H54 (cell line): ENCODE data around the gene SLC9A9.
"Not testable (repeated sequence)": the region's sequence is repeated elsewhere in the genome, so short reads cannot be mapped to it uniquely, and the experiment has no call there.

Experiments used
- DNase-seq: peaks from one replicate; pipeline ENCODE4 v3.0.0; 2011; ENCODE audit warnings: low spot score, mixed read lengths; ENCODE audit not compliant: insufficient read length
- FAIRE-seq: peaks from 3 replicates; lab custom pipeline; 2011; peaks lifted over from hg19 to GRCh38; lab: Jason Lieb, UNC
- POLR2A ChIP-seq: IDR thresholded peaks from 2 replicates; pipeline ENCODE4 v1.6.1; 2011; ENCODE audit warnings: low read depth, mild to moderate bottlenecking, low read length

Gene SLC9A9

GRCh38 chr3:143811602-143812001 lies 36.7 kb downstream of the SLC9A9 start:
- no peak for TF ChIP-seq POLR2A
- no peak for DNase-seq
- no peak for FAIRE-seq

DNA sequence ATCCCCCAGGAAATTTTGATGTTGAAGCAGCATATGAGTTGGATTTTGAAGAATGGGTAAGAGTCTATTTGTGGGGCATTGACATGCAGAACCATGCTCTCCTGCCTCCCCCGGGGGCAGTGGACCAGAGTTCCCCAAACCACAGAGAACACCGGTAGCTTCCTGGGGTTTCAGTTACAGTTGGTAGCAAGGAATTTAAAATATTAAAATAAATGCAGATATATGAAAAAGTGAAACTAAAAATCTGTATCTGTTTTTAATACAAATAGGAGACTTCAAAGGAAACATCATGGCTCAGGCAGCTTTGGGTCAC lies 37.4 kb downstream of the SLC9A9 start:
- DNase-seq = no peak
- TF ChIP-seq POLR2A = no peak
- no peak for FAIRE-seq

DNA sequence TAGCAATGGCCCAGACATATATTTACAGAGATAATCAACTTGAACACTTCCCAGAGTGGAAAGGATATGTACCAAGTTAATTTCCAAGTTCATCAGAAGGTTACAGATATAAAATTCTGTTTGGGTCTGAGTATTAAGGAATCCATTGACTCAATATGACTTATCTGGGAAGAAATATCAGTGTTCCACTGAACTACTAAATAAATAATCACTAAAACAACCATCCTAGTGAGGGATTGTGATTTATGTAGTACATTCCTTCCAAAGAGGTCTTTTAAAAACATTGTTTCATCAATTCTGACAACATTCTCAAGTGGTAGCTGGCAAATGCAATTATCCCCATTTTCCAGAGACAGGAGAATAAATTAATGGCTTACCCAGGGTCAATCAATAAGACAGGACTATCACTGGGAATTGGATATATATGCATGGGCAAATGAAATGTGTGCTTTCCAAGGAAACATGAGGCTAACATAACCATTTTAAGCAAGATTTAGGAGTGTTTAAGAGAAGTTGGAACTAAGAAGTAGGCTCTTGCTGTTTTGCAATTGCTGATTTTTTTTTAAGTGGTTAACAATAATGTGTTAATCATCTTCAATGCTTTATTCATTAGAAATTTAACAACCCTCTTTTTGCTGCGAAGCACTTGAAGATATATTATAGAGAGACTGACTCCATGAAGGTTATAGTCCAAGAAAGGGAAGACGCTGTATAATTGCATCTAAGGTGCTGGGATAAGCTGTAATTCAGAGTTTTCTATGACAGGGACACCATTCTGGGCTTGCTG lies 37.9 kb downstream of the SLC9A9 start:
- FAIRE-seq = no peak
- TF ChIP-seq POLR2A = no peak
- DNase-seq = no peak

DNA sequence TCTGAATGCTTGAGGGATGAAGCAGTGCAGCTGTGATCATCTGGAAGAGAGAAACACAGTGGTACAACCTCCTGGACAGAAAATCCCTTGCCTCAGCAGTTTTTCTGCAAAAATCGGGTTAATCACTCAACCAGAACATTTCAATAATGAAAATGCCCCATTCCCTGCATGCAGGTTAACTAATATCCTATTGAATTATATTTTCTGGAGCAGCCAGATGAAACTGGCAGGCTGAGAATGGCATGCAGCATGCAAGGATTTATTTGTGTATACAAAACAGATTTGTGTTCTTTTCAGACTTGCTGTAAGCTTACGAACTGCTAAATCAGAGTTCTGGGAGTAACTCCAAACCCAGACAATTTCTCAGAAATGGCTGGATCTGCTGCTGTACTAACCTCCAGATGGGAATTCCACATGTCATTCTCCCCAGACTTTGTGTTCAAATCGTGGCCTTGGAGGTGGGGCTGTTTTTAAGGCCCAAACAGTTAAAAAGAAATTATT lies 39.1 kb downstream of the SLC9A9 start:
- DNase-seq (no peak), FAIRE-seq (no peak)
- no peak for TF ChIP-seq POLR2A

GRCh38 chr3:143808030-143808429 lies 40.2 kb downstream of the SLC9A9 start:
- no peak for FAIRE-seq
- no peak for DNase-seq
- no peak for TF ChIP-seq POLR2A

DNA sequence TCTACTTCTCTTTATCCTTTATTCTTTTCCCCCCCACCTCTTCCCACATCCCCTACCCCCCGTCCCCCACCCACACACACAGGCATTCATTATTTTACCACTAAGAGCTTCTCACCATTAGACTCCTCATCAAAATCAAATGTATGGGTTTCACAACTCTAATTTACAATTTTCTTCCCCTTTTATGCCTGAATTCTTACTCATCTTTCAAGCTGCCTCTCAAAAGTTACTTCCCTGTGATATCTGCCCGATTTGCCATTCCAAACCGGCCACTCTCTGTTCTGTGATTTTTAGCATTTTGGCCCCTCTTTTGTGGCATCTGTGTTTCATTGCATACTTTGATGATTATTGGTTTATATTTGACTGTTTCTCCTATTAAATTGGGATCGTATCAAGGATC lies 42.2 kb downstream of the SLC9A9 start:
- TF ChIP-seq POLR2A = no peak
- FAIRE-seq = no peak
- DNase-seq = no peak

GRCh38 chr3:143805476-143805875 lies 42.8 kb downstream of the SLC9A9 start:
- FAIRE-seq, DNase-seq: not testable (repeated sequence)

- not testable (repeated sequence) for DNase-seq, FAIRE-seq
Measured at GRCh38 chr3:143801046-143801445, 47.2 kb downstream of the SLC9A9 start.

DNA sequence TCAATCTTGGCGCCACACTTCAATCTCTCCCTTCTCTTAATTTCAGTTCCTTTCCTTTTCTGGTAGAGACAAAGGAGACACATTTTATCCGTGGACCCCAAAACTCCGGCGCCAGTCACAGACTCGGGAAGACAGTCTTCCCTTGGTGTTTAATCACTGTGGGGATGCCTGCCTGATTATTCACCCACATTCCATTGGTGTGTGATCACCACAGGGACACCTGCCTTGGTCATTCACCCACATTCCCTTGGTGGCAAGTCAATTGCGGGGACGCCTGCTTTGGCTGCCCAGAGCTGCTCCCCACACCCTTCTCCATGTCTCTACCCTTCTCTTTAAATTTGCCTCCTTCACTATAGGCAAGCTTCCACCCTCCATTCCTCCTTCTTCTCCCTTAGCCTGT lies 50.1 kb downstream of the SLC9A9 start:
- DNase-seq, FAIRE-seq: not testable (repeated sequence)

- DNase-seq = no peak
- FAIRE-seq = no peak
- no peak for TF ChIP-seq POLR2A
Measured at GRCh38 chr3:143795874-143796273, 52.4 kb downstream of the SLC9A9 start.

GRCh38 chr3:143794793-143795462 lies 53.3 kb downstream of the SLC9A9 start:
- DNase-seq (no peak), FAIRE-seq (no peak)
- no peak for TF ChIP-seq POLR2A

GRCh38 chr3:143793971-143794370 lies 54.3 kb downstream of the SLC9A9 start:
- FAIRE-seq (no peak), DNase-seq (no peak)
- no peak for TF ChIP-seq POLR2A

DNA sequence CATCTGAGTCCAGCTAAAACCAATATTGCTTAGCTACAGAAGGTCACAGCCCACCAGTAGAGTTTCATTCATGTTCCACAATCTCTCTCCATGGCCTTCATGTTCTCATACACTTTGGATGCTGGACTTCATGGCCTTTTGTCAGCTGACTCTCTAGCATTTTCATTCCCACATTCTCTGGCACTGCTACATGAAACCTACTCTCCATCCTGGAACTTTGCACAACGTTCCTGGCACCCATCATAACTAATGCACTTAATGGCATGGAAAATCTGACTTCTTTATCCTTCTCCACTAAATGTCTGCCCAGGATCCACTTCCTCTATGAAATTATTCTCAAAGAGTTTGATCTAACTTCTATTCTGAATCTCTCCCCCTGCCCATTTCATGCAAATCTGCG lies 56.9 kb downstream of the SLC9A9 start:
- no peak for DNase-seq
- no peak for FAIRE-seq
- no peak for TF ChIP-seq POLR2A

DNA sequence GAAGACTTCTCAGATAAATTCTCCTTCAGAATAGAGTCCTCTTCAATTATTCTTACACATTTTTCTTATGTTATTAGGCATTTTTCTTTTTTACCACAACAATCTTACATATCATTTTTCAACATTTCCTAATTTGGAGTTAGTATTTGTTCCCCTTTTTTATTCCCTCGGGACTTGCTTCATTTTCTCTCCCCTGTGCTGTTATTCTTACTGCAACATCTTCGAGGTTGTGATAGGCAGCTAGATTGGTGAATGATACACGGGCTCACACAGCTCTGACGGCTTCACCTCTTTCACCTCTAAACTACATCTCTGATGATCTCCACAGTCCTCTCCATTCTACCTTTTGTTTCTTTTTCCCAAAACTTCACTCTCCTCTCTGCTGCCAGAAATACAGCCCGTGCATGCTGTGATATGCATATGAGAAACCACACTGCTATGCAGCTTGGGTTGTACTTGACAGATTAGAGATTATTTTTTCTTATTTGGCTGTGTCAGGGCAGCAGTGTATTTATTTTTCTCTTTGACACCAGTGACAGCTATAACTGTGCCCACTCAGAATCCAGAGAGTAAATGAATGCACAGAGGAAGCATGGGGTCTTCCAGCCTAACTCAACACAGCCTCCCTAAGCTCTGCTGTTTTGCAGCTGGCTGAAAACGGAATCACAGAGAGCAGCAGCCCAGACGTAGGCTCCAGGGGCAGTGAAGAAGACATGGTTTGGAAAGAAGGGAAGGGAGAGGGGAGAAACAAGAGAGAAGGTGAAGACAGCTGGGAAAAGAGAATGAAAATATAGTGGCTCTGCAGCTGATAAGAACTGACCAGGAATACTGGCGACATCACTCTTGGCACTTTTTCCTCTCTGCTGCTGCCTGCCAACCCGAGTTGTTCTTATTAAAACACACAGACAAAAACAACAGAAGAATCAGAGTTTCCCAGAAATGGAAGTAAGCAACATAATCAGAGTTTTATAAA lies 61.8 kb downstream of the SLC9A9 start:
- FAIRE-seq = peak; percentile 41
- TF ChIP-seq POLR2A = no peak

More for the DNA sequence above, 61.8 kb downstream of the SLC9A9 start:
- no peak for DNase-seq
